A549 treated with CpdA at 1 μM for 4 hours (cell line): ENCODE results near the gene MRGPRE. TPM values are rescaled to one million over a fixed set of nuclear protein-coding genes. Genes with fewer than 3 reads are reported as not detected.

Experiments used
- total RNA-seq: library from RNA; stranded (reverse); fragments of 200-300 nt; extraction: Qiagen RNA extraction; gene quantifications from 5 replicates; pipeline ENCODE4 v1.2.3, GENCODE V29; 2022; ENCODE audit warnings: low read depth

MRGPRE gene, protein sequence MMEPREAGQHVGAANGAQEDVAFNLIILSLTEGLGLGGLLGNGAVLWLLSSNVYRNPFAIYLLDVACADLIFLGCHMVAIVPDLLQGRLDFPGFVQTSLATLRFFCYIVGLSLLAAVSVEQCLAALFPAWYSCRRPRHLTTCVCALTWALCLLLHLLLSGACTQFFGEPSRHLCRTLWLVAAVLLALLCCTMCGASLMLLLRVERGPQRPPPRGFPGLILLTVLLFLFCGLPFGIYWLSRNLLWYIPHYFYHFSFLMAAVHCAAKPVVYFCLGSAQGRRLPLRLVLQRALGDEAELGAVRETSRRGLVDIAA
- 0.15 to 0.19 TPM in 2 of 5 replicates, not detected in the others for total RNA-seq

DNA sequence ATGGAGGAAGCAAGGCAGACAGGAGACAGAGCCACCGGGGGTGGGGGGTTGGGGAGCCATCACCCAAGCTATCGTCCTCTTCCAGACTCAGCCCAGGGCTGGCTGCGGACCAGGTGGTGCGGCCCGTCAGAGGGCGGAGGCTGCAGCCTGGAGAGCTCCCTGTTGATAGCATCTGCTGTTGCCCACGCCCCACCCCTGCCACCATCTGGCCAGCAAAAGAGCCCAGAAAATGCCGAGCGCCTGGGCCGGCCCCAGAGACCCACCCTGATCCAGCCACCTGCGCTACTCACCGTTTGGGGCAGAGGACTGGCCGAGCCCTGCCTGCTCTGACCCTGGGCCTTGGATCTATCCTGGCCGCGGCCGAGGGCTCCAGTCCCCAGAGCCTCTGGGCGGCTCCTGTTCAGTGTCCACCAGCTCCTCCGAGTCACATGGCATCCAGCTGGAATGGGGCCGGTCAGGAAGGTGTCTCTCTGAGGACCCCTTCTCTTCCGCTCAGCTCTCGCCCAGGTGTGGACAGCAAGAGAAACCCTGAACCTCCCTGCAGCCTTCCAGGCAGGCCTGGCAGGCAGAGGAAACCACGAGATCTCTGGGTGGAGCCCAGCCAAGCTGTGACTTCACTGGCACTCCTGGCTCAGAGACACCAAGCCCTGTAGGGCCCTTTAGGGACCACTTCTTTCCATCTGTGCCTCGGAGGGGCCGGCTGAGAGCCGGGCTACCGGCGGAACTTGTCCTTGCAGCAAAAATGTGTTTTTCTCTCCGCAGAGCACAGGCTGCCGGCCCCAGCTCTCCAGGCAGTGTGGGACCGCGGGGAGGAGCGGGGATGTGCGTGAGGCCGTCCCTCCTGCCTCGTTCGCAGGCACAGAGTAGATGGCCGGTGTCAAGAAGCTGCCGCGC is at the start of gene MRGPRE:
Gene MRGPRE (minus strand): TSS at position 567 of the 894 bp plus-strand sequence. CDS start 3,618 bp downstream, outside the sequence.

DNA sequence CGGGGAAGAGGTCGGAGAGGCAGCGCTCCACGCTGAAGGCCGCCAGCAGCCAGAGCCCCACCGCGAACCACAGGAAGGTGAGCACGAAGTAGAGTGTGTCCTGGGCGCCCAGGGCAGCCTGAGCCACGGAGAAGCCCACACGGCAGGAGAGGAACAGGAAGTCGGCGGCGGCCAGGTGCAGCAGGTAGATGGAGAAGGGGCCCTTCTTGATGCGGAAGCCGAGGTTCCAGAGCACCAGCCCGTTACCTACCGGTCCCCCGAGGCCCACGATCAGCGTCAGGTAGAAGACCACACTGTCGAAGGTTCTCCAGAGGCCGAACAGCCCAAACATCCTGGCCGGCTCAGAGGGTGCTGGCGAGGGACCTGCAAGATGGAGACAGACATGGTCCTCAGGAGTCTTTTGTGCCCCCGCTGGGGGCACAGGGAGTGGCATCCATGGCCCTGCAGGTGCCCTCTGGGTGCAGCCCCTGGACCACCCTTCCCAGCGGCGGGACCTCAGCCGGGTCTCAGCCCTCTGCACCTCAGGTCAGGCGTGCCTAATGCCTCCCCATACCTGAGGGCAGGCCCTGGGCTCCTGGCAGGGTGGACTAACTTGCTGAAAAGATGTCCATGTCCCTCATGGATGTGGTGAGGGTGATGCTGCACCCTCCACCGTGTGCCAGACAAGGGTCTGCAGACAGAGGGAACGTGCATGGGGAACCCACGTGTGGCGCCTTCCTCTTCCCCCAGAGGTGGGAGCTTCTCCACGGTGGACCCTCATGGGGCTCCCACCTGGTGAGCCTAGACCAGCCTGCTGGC is 13.5 kb downstream of the MRGPRE start, which contains the start of gene MRGPRG:
Gene MRGPRG (minus strand): TSS at position 331 of the 798 bp plus-strand sequence. CDS start 0 bp downstream, at position 331.

Other genes with a start within 250 kb of the MRGPRE start
- 120 to 133 TPM (median 125 TPM) in 5 replicates for gene NAP1L4, start 240.1 kb downstream of the MRGPRE start, total RNA-seq
- 62.8 to 75.9 TPM (median 64.0 TPM) in 5 replicates for gene CARS1, start 175.0 kb downstream of the MRGPRE start, total RNA-seq
- gene OSBPL5, start 67.1 kb downstream of the MRGPRE start, total RNA-seq = 4.5 to 7.5 TPM (median 5.3 TPM) in 5 replicates
- not detected in 5 replicates for gene MRGPRG, start 13.6 kb downstream of the MRGPRE start, total RNA-seq
- gene ZNF195, start 146.7 kb upstream of the MRGPRE start, total RNA-seq = 17.8 to 20.8 TPM (median 19.9 TPM) in 5 replicates